Neural progenitor cell (in vitro differentiated cells): ENCODE results near the gene CHKB.

ENCODE experiments used
- CTCF ChIP-seq: fragments of 200-600 bp; sonication (generic); IDR thresholded peaks from 2 replicates; pipeline ENCODE4 v1.5.1; 2017; ENCODE audit warnings: antibody characterized with exemption, mild to moderate bottlenecking
- EZH2 ChIP-seq: fragments of 200-600 bp; sonication (generic); IDR thresholded peaks from 2 replicates; pipeline ENCODE4 v1.6.1; 2017; ENCODE audit warnings: antibody characterized with exemption, mild to moderate bottlenecking, moderate library complexity
- EZH2phosphoT487 ChIP-seq: fragments of 200-600 bp; sonication (generic); IDR thresholded peaks from 2 replicates; pipeline ENCODE4 v1.6.1; 2017; ENCODE audit warnings: antibody characterized with exemption

DNA sequence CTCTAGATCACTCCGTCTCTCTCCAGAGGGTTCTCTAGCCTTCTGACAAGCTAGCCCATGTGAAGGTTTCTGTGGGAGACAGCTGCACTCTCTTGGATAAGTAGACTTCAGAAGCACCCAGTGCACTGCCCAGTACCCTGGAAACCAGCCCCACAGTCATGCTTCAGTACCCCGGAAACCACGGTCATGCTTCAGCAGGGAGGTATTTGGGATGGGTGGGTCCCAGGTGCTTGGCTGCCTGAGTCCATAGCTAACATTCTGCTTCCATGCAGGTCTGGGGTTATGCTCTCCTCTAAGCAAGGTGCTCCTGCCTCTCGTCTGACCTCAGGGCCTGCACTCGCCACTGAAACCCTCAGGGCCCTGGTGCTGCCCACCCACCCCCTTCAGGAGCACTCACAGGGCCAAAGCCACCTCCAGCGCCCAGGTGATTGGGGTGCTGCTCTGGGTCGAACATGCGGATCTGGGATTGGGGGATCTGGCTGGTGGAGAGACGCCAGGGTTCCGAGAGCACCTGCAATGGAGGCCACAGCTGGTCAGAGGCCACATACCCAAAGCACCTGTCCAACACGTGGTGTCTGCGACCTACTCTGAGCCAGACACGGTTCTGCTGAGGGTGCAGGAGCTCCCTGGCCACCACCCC lies 12.6 kb downstream of the CHKB start:
- TF ChIP-seq EZH2 (no peak), CTCF (no peak), EZH2phosphoT487 (no peak)
